Parathyroid adenoma (tissue), 2 donors: Measurements from ENCODE around the gene DSCAM.

Source experiments
- H2AFZ ChIP-seq: fragments of 300-600 bp; sonication (generic); one replicate; pipeline ENCODE4 v1.7.0; 2017; ENCODE audit warnings: antibody characterized with exemption, mild to moderate bottlenecking
- H3K27ac ChIP-seq: fragments of 300-600 bp; sonication (generic); one replicate; pipeline ENCODE4 v1.7.0; 2017
- H3K27me3 ChIP-seq: fragments of 300-600 bp; sonication (generic); one replicate; pipeline ENCODE4 v1.7.0; 2017; ENCODE audit warnings: low read length; ENCODE audit not compliant: control insufficient read depth, insufficient read depth
- H3K36me3 ChIP-seq: fragments of 300-600 bp; sonication (generic); one replicate; pipeline ENCODE4 v1.7.0; 2017; ENCODE audit warnings: low read length; ENCODE audit not compliant: control insufficient read depth, insufficient read depth
- H3K4me1 ChIP-seq: fragments of 300-600 bp; sonication (generic); one replicate; pipeline ENCODE4 v1.7.0; 2017; ENCODE audit warnings: control low read depth
- H3K4me2 ChIP-seq: fragments of 300-600 bp; sonication (generic); one replicate; pipeline ENCODE4 v1.7.0; 2017; ENCODE audit warnings: low read length
- H3K4me3 ChIP-seq: fragments of 300-600 bp; sonication (generic); one replicate; pipeline ENCODE4 v1.7.0; 2017; ENCODE audit warnings: low read depth, low read length
- H3K79me2 ChIP-seq: fragments of 300-600 bp; sonication (generic); one replicate; pipeline ENCODE4 v1.7.0; 2017; ENCODE audit warnings: control low read depth
- H3K9ac ChIP-seq: fragments of 300-600 bp; sonication (generic); one replicate; pipeline ENCODE4 v1.7.0; 2017; ENCODE audit warnings: mild to moderate bottlenecking
- H3K9me3 ChIP-seq: fragments of 300-600 bp; sonication (generic); one replicate; pipeline ENCODE4 v1.7.0; 2017; ENCODE audit warnings: low read length; ENCODE audit not compliant: control insufficient read depth
- CTCF ChIP-seq: fragments of 300-600 bp; sonication (generic); IDR thresholded peaks from one replicate; pipeline ENCODE4 v1.7.0; 2017; ENCODE audit warnings: antibody characterized with exemption, mild to moderate bottlenecking
- donor health status: primary hyperparathyroidism.

DSCAM gene

GRCh38 chr21:40178726-40179125 lies 668.2 kb downstream of the DSCAM start:
- Histone ChIP-seq H3K4me1 (no peaks in the 10 kb centered on the region), H3K27ac (no peak overlapping the region)

GRCh38 chr21:40177979-40178378 lies 669.0 kb downstream of the DSCAM start:
- Histone ChIP-seq H3K27ac (no peak overlapping the region), H3K4me1 (no peaks in the 10 kb centered on the region), H3K9me3 (no peaks in the 10 kb centered on the region), H3K4me3 (no peak overlapping the region), H3K27me3 (no peaks in the 10 kb centered on the region), H3K79me2 (no peaks in the 10 kb centered on the region), H2AFZ (no peak overlapping the region), H3K36me3 (no peaks in the 10 kb centered on the region), H3K4me2 (no peak overlapping the region), H3K9ac (no peak overlapping the region)
- no peak for TF ChIP-seq CTCF

More at GRCh38 chr21:40178726-40179125, 668.2 kb downstream of the DSCAM start:
- Histone ChIP-seq H3K9ac (no peak overlapping the region), H2AFZ (no peak overlapping the region), H3K36me3 (no peaks in the 10 kb centered on the region), H3K9me3 (no peaks in the 10 kb centered on the region), H3K4me2 (no peak overlapping the region), H3K27me3 (no peaks in the 10 kb centered on the region), H3K4me3 (no peak overlapping the region), H3K79me2 (no peaks in the 10 kb centered on the region)
- TF ChIP-seq CTCF = no peak

GRCh38 chr21:40176724-40177123 lies 670.2 kb downstream of the DSCAM start:
- H3K4me2 ChIP-seq = no peak overlapping the region
- no peaks in the 10 kb centered on the region for H3K27me3 ChIP-seq
- no peak for TF ChIP-seq CTCF
- no peak overlapping the region for H3K4me3 ChIP-seq
- H3K4me1 ChIP-seq = no peaks in the 10 kb centered on the region
- no peak overlapping the region for H3K9ac ChIP-seq
- no peak overlapping the region for H3K27ac ChIP-seq
- no peak overlapping the region for H2AFZ ChIP-seq
- H3K79me2 ChIP-seq = no peaks in the 10 kb centered on the region
- H3K36me3 ChIP-seq = no peaks in the 10 kb centered on the region
- H3K9me3 ChIP-seq = no peaks in the 10 kb centered on the region

GRCh38 chr21:40173816-40174215 lies 673.1 kb downstream of the DSCAM start:
- Histone ChIP-seq H3K9me3 (no peaks in the 10 kb centered on the region), H3K27me3 (no peaks in the 10 kb centered on the region), H2AFZ (no peak overlapping the region), H3K36me3 (no peaks in the 10 kb centered on the region), H3K4me2 (no peak overlapping the region), H3K9ac (no peak overlapping the region), H3K79me2 (no peaks in the 10 kb centered on the region), H3K4me3 (no peak overlapping the region), H3K4me1 (no peaks in the 10 kb centered on the region), H3K27ac (no peak overlapping the region)
- TF ChIP-seq CTCF = no peak

GRCh38 chr21:40169971-40170370 lies 677.0 kb downstream of the DSCAM start:
- H2AFZ ChIP-seq = no peak overlapping the region
- no peaks in the 10 kb centered on the region for H3K4me1 ChIP-seq
- TF ChIP-seq CTCF = no peak
- no peaks in the 10 kb centered on the region for H3K27me3 ChIP-seq
- H3K27ac ChIP-seq = no peak overlapping the region
- H3K9ac ChIP-seq = no peak overlapping the region
- no peaks in the 10 kb centered on the region for H3K36me3 ChIP-seq
- H3K9me3 ChIP-seq = no peaks in the 10 kb centered on the region
- H3K4me2 ChIP-seq = no peak overlapping the region
- no peak overlapping the region for H3K4me3 ChIP-seq
- H3K79me2 ChIP-seq = no peaks in the 10 kb centered on the region
